HG03135 (cell line): ENCODE data around the gene CCDC71L.

Experiments used
- ATAC-seq: cut with Tn5 transposase; IDR thresholded peaks from one replicate; pipeline ENCODE4 v1.9.1; 2021; ENCODE audit warnings: mild to moderate bottlenecking, moderate library complexity; ENCODE audit not compliant: unreplicated experiment

Gene CCDC71L

GRCh38 chr7:106626376-106627164 lies 34.4 kb downstream of the CCDC71L start:
- no peak for ATAC-seq

GRCh38 chr7:106625678-106626301 lies 35.2 kb downstream of the CCDC71L start:
- ATAC-seq: no peak

GRCh38 chr7:106623853-106624252 lies 37.1 kb downstream of the CCDC71L start:
- ATAC-seq: no peak

GRCh38 chr7:106623315-106623660 lies 37.7 kb downstream of the CCDC71L start:
- no peak for ATAC-seq

- ATAC-seq: no peak
These were observed 38.2 kb downstream of the CCDC71L start for GRCh38 chr7:106622654-106623314.

- no peak for ATAC-seq
These were observed 39.4 kb downstream of the CCDC71L start for GRCh38 chr7:106621393-106622132.

GRCh38 chr7:106620676-106621075 lies 40.3 kb downstream of the CCDC71L start:
- no peak for ATAC-seq

- ATAC-seq: no peak
These were observed 40.9 kb downstream of the CCDC71L start for GRCh38 chr7:106620034-106620433.

- no peak for ATAC-seq
These were observed 41.7 kb downstream of the CCDC71L start for GRCh38 chr7:106619213-106619612.

- ATAC-seq: no peak
These were observed 42.5 kb downstream of the CCDC71L start for GRCh38 chr7:106618480-106618879.

- ATAC-seq: no peak
These were observed 43.1 kb downstream of the CCDC71L start for GRCh38 chr7:106617860-106618259.

- ATAC-seq: no peak
These were observed 44.3 kb downstream of the CCDC71L start for GRCh38 chr7:106616708-106617051.

GRCh38 chr7:106615808-106616707 lies 44.9 kb downstream of the CCDC71L start:
- ATAC-seq: no peak

GRCh38 chr7:106614751-106615150 lies 46.2 kb downstream of the CCDC71L start:
- no peak for ATAC-seq

- ATAC-seq: no peak
These were observed 47.0 kb downstream of the CCDC71L start for GRCh38 chr7:106613848-106614560.

GRCh38 chr7:106613279-106613678 lies 47.7 kb downstream of the CCDC71L start:
- ATAC-seq: no peak

- ATAC-seq: no peak
These were observed 48.5 kb downstream of the CCDC71L start for GRCh38 chr7:106612432-106612831.

- no peak for ATAC-seq
These were observed 49.0 kb downstream of the CCDC71L start for GRCh38 chr7:106611911-106612310.

GRCh38 chr7:106610996-106611886 lies 49.7 kb downstream of the CCDC71L start:
- no peak for ATAC-seq
